Middle frontal gyrus (tissue), 1 donor: ENCODE results near the gene SNX8.

ENCODE experiments used
- DNase-seq: peaks from one replicate; pipeline ENCODE4 v3.0.0-alpha.2; 2015; ENCODE audit warnings: low spot score; ENCODE audit errors: extremely low spot score

SNX8 gene

DNA sequence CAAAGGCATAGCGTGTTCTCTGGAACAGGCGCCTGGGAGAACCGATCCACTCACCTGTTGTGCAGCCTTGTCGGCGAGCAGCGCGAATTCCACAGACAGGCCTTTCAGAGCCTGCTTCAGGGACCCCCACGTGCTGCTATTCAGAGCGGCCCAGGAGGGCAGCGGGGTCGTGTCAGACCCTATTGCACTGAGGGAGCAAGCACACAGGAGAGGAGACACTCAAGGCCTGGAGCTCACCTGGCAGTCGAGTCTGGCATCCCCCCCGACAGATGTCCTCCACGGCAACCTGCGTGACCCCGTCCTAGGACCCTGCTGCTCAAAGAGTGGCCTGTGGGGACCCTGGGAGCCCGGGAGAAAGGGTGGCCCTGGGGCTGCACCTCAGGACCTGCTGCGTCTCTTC lies 51.1 kb downstream of the SNX8 start:
- no peak for DNase-seq

DNA sequence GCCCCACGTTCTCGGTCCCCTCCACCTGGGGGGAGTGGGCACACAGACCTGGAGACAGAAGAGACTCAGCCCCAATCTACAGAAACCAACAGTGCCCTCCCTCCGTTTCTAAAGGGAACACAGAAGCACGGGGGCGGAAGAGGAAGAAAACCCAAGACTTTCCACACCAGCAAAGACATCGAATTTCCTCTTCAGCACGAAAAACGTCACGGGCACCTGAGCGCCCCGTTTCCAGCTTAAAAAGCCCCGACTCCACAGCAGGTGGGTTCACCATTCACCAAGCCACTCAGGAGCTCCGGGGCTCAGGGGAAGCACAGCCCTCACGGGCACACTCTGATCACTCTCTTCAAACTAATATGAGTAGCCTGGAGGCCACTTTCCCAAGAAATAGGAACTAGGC lies 52.6 kb downstream of the SNX8 start:
- no peak for DNase-seq

DNA sequence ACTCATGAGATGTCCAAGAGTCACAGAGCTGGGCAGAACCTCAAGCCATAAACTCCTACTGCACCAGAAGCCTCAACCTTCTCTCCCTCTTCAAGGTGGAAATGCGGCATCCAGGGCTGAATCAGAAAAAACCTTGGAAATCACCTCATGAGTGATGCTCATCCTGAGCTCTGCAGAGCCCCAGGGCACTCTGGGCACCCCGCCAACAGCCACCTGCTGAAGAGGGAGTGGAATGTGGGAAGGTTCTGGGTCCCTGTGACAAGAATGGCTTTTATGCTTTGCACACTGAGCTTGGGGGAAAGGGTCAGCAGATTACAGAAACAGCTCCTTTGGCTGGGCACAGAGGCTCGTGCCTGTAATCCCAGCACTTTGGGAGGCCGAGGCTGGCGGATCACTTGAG lies 53.4 kb downstream of the SNX8 start:
- DNase-seq: no peak

DNA sequence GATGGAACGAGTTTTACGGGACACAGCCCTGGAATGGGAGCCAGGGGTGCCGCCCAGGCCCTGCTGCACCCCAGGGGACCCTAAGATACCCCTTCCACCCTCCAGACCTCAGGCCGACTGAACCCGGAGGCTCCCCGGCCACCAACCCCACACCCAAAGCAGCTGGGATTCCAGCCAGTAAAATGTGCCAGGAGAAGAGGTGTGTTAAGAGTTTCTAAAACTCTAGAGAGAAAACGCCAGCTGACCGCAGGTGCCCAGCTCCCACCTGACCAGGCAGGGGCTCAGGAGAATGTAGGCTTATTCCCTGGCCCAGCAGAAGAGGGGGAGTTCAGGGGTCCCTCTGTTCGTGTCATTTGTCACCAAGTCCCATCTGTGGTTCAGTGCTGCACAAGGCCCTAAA lies 54.8 kb downstream of the SNX8 start:
- no peak for DNase-seq

DNA sequence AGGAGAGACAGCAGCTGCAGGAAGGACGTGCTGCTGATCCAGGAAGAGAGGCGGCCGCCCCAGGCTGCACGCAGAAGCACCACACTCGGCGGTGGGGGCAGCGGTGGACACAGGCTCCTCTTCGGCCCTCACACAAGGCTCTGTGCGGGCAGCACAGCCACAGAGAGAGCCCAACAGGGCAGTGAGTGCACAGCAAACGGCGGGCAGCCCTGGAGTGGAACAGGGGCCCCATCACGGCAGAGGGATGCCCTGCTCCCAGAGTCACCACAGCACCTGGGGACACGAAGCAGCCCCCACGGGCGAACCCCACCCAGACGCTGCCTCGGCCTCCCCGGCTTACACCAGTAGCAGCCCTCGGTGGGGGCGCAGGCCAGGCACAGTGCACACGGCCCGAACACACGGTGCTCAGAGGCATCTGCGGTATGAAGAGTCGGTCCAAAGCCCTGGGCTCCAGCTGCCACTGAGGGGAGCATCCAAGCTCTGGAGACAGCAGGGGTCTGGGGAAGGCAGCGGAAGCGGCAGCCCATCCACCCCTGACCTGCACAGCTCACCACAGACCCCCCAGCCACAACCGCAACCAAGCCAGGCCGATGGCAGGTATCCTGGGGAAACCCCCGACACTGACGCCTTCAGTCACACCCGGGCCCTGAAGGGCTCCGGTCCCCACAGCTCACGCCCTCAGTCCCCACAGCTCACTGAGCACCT lies 55.4 kb downstream of the SNX8 start:
- DNase-seq: no peak

DNA sequence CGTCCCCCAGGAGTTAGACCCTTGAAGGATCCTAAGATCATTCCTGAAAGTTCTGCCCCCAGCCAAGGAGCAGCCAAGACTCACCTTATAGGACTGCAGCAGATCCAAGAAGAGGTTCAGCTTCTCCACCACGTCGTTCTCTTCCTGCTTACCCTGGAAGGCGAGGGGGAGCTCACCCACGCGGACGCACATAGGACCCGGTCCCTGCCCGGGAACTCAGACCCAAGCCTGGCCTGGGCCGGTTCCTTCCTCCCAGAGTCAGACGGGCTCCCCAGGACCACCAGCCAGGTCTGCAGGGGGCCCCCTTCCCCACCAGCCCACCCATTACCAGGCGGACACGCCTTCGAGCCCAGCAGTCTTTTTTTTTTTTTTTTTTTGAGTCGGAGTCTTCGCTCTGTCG lies 56.6 kb downstream of the SNX8 start:
- DNase-seq: no peak

DNA sequence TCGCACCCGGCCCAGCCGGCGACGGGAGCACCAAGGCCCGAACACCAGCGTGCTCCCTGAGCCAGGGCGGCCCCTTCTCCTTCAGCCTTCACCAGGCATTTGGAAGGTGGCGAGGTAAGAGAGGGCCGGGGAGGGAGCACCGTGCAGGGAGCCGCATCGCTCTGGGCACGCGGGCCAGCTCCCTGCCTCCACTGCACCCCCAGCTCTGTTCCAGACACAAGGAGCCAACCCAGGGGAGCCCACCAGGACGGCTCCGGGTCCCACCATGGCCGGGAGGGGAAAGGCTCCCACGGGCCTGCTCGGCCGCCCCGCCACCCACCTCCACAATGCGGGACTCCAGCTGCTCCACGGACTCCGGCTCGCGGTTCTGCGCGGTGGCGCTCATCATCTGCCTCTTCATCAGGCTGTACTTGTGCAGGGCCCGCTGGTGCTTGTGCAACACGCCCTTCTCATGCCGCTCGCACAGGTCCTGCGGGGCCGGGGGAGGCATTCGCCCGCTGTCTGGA lies 57.1 kb downstream of the SNX8 start:
- no peak for DNase-seq

DNA sequence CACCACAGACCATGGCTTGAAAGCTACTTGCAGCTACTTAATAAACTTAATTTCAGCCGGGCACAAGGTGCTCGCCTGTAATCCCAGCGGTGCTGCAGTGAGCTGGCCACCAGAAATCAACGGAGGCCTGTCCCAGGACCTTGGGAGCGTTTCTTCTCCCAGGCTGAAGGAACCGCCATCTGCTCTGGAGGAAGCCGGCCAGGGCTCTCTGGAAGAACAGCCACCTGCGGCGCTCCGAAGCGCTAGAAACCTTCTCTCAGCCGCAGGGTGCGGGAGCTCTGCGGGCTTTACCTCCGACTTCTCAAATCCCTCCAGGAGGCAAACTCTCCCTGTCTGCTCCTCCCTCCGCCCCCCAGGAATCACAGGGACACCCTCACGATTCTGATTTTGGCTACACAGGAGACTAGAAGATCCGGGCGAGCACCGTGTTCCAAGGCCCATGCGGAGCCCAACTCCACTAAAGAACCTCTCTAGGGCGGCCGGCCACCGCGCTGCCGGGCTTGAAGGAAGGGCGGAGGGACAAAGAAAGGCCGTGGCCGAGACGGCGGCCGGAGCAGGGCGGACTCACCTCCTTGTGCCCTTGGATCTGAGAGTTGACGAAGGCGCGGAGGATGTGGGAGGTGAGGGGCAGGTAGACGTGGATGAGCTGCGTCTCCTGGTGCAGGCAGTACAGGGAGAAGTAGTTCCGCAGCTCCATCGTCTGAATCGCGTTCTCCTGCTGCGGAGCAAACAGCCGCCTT lies 57.8 kb downstream of the SNX8 start:
- DNase-seq: no peak

DNA sequence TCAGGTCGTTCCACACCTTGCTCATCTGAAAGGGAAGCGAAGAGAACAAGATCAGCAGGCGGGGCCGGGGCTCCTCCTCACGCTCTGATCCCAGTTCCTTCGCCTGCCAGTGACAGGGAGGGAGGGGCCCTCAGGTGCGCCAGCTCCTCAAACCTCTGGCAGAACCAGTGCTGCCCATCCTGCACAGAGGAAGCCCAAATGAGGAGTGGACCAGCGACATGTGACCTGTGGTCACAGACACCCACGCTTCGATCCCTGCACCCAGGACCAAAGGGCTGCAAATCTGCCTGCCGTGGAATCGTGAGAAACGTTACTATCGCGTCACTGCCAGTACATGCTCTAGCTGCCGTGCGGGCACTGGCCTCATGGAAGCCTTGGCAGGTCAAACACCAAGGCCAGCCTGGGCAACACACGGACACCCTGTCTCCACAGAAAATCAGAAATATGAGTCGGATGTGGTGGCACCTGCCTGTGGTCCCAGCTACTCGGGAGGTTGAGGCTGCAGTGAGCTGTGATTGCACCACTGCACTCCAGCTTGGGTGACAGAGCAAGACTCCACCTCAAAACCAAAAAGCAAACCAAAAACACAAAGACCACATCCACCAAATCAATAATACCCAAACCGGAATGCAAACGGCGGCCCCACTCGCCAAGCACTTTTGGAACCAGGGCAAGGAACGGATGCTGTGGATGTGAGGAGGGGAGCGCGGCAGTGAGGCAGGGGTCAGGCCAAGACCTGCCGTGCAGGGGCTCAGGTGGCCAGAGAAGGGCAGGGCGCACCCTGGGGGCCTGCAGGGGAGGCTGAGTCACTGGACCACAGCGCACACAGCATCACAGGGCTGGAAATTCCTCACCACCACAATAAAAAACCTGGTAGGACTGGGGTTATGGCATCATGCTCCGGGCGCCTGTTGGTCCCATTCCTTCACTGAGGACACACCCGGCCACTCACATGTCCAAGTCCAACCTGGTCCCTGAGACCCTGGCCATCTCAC lies 58.8 kb downstream of the SNX8 start:
- no peak for DNase-seq

DNA sequence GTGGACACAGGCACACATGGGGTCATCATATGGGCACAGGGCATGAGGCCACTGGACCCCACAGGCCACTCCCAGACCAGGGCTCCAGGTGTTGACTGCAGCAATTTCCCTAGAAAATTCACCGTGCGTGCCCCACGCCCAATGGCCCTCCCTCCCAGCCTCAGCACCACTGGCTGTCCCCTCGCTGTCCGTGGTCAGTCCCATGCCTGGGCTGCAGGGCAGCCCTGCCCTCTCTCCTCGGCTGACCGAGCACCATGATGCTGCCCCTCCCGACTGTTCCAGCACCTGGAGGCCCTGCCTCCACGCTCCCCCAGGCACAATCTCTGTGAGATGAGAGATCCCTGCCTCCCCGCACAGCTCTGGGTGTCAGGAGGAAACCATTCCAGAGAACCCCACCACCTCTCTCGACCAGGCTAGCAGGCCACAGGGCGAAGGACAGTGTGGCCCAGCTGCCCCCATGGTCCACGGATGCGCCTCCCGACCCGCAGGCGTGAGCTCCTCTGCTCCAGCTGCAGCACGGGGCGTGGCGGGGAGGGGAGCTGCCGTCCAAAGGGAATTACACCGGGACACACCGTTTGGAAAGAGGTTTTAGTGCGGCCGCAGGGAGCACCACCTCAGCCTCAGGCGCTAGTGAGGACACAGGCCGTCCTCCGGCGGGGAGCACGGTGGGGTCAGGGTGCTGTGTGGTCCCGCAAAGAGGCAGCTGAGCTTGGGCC lies 59.7 kb downstream of the SNX8 start:
- DNase-seq: no peak

DNA sequence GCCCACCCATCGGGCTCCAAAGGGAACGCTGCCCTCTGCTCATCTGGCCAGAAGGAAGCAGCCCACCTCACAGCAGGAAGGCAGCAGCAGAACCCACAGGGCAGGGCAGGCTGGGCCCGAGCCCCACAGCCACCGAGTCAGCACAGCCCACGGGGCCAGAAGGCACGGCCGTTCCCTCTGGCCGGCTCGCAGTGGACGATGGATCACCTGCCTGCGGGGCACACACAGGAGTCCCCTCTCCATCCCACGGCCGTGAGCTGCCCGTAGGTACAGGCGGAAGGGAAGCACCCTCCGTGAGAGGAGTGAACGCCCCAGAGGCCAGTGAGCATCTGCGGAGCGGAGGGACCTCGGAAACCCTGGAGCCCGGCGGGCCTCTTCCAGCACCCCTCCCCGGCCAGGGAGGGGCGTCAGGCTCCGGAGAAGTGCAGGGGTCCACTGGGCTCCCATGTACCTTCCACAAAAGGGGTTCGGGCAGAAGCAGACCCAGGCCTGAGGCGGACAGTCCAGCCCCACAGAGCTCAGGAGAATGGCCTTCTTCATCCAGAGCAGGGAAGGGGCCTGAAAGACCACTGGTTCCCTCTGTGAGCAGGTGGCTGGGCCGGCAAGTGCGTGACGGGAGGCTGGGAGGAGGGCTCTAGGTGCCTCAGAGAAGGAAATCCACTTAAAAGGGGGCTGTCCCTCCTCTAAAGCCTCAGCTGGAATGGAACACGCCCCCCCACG lies 60.6 kb downstream of the SNX8 start:
- no peak for DNase-seq

DNA sequence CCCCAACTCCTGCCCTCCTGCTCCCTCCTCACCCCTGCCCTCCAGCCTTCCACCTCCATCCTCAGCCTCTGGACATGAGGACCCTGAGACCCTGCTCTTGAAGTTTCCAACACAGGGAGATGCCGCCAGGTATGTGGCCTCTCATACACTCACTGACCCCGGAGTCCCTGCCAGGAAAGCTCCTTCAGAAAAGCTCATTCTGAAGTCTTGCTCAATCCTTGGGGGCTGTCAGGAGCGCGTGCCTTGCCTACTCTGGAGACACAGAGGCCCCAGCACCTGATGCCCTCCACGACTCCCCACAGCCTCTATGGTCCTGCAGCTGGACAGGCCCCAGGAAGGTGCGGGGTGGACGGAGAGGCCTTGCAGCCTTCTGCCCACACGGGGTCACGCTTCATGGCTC lies 61.2 kb downstream of the SNX8 start:
- no peak for DNase-seq

DNA sequence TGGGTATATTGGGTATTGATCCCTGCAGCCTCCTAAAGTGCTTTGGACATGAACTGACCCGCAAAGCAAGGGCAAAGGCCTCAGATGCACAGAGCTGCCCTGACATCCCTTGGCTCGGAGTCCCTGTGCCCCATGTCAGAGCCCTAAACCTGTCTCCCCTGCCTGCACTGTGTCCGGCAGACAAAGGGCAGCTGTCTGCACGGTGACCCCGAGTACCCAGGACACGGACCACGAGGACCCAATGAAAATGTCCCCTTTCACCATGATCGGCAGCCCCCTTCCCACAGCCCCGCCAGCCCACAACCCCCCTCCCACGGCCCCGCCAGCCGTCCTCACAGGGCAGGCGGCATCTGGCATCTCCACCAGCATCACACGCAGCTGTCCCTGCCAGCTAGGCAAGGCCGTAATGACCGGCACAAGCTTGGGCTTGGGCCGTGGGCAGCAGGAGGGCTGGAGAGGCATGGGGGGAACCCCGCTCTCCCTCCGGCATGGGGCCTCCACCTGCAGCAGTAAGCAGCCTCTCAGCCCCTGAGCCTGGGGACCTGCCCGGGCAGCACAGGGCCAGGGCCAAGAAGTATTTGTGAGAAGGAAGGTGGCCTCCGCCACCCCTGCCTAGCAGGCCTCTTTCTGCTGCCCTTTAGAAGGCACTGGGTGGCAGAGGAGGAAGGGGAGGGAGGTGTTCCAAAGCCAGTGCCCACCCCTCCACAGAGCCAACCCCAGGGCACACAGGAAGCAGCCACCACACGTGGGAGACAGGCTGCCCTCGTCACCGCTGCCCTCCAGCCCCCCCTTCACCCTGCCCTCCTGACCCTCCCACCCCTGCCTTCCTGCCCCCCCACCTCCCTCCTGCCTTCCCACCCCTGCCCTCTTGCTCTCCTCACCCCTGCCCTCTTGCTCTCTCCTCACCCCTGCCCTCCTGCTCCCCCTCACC lies 62.1 kb downstream of the SNX8 start:
- no peak for DNase-seq

DNA sequence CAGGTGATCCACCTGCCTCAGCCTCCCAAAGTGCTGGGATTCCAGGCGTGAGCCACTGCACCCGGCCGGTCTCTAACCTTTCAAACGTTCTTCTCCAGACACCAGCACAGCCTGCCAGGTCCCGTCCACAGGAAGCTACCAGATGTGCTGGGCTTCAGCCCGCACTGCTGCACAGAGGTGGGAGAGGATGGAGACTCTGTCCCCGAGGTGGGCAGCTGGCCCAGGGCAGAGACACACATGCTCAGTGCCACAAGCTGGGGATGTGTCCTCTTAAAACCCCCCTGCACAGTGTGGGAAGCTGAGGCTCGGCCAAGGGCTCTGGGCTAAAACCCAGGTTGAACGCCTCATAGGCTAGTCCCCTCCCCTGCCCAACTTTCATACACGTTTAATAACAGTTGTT lies 62.9 kb downstream of the SNX8 start:
- DNase-seq: no peak

DNA sequence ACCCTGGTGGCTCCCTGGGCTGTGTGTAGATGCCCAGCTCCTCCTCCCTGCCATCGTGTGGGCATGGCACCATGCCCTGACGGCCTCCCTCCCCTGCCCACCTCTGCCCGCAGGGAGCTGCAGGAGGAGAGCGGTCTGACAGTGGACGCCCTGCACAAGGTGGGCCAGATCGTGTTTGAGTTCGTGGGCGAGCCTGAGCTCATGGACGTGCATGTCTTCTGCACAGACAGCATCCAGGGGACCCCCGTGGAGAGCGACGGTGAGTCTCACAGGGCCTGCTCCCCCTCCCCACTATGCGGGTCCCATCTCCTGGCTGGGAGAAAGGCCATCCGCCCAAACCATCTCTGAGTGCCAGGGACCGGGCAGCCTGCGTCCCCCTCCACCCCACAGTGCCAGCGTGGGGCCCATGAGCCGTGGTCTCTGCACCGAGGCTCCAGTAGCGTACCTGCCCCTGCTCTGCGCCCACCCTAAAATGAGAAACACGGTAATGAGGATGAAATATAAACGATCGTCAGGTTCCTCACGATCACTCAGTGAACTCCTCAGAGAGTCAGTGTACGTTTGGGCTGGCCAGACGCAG lies 64.4 kb downstream of the SNX8 start:
- no peak for DNase-seq

DNA sequence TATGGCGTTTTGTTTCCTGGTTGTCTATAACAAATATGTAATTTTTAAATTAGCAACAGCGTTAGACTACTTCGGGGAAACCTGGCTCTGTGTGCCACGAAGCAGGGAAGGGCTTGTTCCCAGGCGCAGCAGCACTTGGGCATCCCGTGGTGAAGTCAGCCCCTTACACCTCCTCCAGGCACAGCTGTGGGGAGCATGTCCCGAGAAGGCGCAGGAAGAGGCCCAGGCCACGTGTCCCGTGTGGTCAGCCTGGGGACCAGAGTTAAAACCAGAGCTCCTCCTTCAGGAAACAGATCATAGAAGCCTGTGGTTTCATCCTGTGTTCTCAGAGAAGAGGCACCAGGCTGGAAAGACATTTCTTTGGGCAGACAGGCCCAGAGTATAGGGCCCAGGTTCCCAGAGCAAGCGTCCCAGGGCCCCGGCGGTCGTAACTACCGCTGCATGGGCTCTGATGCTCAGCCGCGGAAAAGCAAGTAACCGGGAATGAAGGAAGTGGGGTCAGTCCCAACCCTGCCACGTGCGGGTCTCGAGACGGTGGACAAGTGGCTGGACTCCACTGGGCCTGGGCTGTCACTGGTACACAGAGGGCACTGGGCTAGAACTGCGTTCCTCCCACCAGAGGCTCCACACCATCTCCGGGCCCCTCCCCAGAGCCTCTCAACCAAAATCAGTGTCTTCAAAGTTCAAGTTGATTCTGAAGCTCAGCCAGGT lies 65.1 kb downstream of the SNX8 start:
- no peak for DNase-seq

DNA sequence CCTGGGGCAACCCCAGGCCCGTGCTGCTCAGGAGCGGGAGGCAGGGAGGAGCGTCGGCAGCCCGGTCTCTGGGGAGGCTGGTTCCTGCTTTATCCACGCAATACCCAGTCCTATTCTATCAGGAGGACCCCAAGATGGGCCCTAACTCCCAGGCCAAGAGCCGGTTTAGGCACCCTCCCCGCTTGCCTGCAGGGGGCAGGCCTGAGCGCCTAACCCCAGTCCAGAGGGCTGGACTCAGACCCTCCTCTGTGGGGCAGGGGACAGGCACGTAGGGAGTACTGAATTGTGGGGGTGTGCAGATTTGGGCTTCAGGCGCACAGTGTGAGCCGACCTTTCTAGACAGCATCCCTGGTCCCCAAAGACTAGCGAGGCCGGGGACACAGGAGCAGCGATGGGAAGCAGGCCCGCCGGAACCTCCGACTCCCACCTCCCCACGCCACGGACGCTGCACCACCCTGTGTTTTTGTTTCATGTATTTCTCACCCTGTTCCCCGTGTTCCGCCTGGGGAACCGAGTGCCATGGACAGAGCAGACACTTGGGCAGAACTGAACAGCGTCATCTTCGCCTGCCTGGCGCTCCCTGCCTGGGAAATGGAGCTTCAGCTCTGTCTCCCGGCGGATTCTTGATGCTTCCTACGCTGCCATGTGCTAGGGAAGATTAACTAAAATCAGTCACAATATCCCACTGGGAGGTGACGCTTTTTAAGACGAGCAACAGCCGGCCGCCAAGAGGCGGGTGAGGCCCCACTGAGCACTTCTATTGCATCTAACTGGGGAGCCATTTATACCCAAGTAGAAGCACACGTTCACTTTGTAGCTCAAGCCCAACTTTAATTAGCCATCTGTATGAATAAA lies 66.9 kb downstream of the SNX8 start:
- DNase-seq: no peak
